BE2C (cell line): ENCODE measurements around the gene OTOR.

ENCODE experiments used
- DNase-seq: peaks from one replicate; pipeline ENCODE4 v3.0.0-alpha.2; 2020
- H3K27me3 ChIP-seq: fragments of 250-450 bp; sonication (Bioruptor Pico); 2 replicates; pipeline ENCODE4 v1.5.1; 2020; ENCODE audit warnings: mild to moderate bottlenecking
- H3K36me3 ChIP-seq: fragments of 250-450 bp; sonication (Bioruptor Pico); 2 replicates; pipeline ENCODE4 v1.5.1; 2020; ENCODE audit warnings: mild to moderate bottlenecking
- H3K4me1 ChIP-seq: fragments of 250-450 bp; sonication (Bioruptor Pico); 2 replicates; pipeline ENCODE4 v1.5.1; 2020
- H3K4me3 ChIP-seq: 2 replicates; pipeline ENCODE4 v1.5.1; 2011; ENCODE audit warnings: low read depth, low read length
- H3K9me3 ChIP-seq: fragments of 250-450 bp; sonication (Bioruptor Pico); 2 replicates; pipeline ENCODE4 v1.5.1; 2020
- CTCF ChIP-seq: IDR thresholded peaks from 2 replicates; pipeline ENCODE4 v1.5.1; 2012; ENCODE audit warnings: mild to moderate bottlenecking, low read depth, low read length

OTOR gene

GRCh38 chr20:16764560-16764959 lies 16.4 kb downstream of the OTOR start:
- H3K9me3 ChIP-seq, result no peaks in the 10 kb centered on the region
- H3K36me3 ChIP-seq, result no peaks in the 10 kb centered on the region
- peaks cover 3% of the 10 kb centered on the region for H3K27me3 ChIP-seq
- no peak overlapping the region for H3K4me3 ChIP-seq
- no peaks in the 10 kb centered on the region for H3K4me1 ChIP-seq
- no peak for DNase-seq
- TF ChIP-seq CTCF, result no peak

GRCh38 chr20:16771213-16771612 lies 23.1 kb downstream of the OTOR start:
- Histone ChIP-seq H3K9me3 (no peaks in the 10 kb centered on the region), H3K36me3 (no peaks in the 10 kb centered on the region), H3K27me3 (no peaks in the 10 kb centered on the region; the same call in 1 of the 2 replicates), H3K4me1 (no peaks in the 10 kb centered on the region), H3K4me3 (no peak overlapping the region)
- no peak for DNase-seq
- TF ChIP-seq CTCF, result no peak

- Histone ChIP-seq H3K9me3 (no peaks in the 10 kb centered on the region), H3K4me1 (no peaks in the 10 kb centered on the region), H3K36me3 (no peaks in the 10 kb centered on the region), H3K4me3 (no peak overlapping the region), H3K27me3 (no peaks in the 10 kb centered on the region)
- no peak for DNase-seq
- no peak for TF ChIP-seq CTCF
These were observed 27.8 kb downstream of the OTOR start for GRCh38 chr20:16775961-16776360.

GRCh38 chr20:16777126-16777525 lies 29.0 kb downstream of the OTOR start:
- H3K36me3 ChIP-seq, result no peaks in the 10 kb centered on the region
- no peak overlapping the region for H3K4me3 ChIP-seq
- no peaks in the 10 kb centered on the region for H3K4me1 ChIP-seq
- H3K27me3 ChIP-seq, result no peaks in the 10 kb centered on the region
- TF ChIP-seq CTCF, result no peak
- no peak for DNase-seq
- no peaks in the 10 kb centered on the region for H3K9me3 ChIP-seq

GRCh38 chr20:16778159-16778558 lies 30.0 kb downstream of the OTOR start:
- H3K27me3 ChIP-seq, result no peaks in the 10 kb centered on the region
- no peaks in the 10 kb centered on the region for H3K9me3 ChIP-seq
- TF ChIP-seq CTCF, result no peak
- H3K4me3 ChIP-seq, result no peak overlapping the region
- H3K36me3 ChIP-seq, result no peaks in the 10 kb centered on the region
- no peaks in the 10 kb centered on the region for H3K4me1 ChIP-seq
- no peak for DNase-seq

GRCh38 chr20:16781496-16781895 lies 33.3 kb downstream of the OTOR start:
- DNase-seq, result no peak
- Histone ChIP-seq H3K4me1 (no peaks in the 10 kb centered on the region), H3K36me3 (no peaks in the 10 kb centered on the region), H3K4me3 (no peak overlapping the region), H3K9me3 (no peaks in the 10 kb centered on the region; the same call in 1 of the 2 replicates), H3K27me3 (peaks cover 4% of the 10 kb centered on the region; the same call in 1 of the 2 replicates)
- no peak for TF ChIP-seq CTCF
